A549 (cell line): Measurements from ENCODE around the gene UBN1.

ENCODE experiments used
- BHLHE40 ChIP-seq: IDR thresholded peaks from 2 replicates; pipeline ENCODE4 v1.6.1; 2012; ENCODE audit warnings: low read depth, low read length, inconsistent platforms
- CEBPB ChIP-seq, 2 experiments: fragments of >200 bp in 1 of 2; sonication (Bioruptor Twin) in 1 of 2; formaldehyde crosslinking in 1 of 2; IDR thresholded peaks; 2 replicates each; pipeline ENCODE4 v1.6.1; 2012 to 2016
- CTCF ChIP-seq: fragments of >200 bp; sonication (Bioruptor Twin); formaldehyde crosslinking; IDR thresholded peaks from 3 replicates; pipeline ENCODE4 v1.5.1; 2016
- EP300 ChIP-seq, 2 experiments: fragments of >200 bp; sonication (Bioruptor Twin); formaldehyde crosslinking; IDR thresholded peaks; 2 replicates in 1 of 2; 3 replicates in 1 of 2; pipeline ENCODE4 v1.6.1; 2016 to 2017
- HOXA7 ChIP-seq: fragments of 250-450 bp; sonication (Bioruptor Pico); IDR thresholded peaks from 2 replicates; pipeline ENCODE4 v1.5.0; 2020; ENCODE audit warnings: mild to moderate bottlenecking, moderate library complexity
- JUNB ChIP-seq: fragments of >200 bp; sonication (Bioruptor Twin); formaldehyde crosslinking; IDR thresholded peaks from 2 replicates; pipeline ENCODE4 v1.6.1; 2016
- KDM1A ChIP-seq: fragments of 200-600 bp; sonication (generic); IDR thresholded peaks from 2 replicates; pipeline ENCODE4 v1.6.1; 2016; ENCODE audit warnings: low read depth, mild to moderate bottlenecking
- MAX ChIP-seq: IDR thresholded peaks from 2 replicates; pipeline ENCODE4 v1.6.1; 2012
- MYC ChIP-seq: IDR thresholded peaks from 2 replicates; pipeline ENCODE4 v1.6.1; 2012; ENCODE audit warnings: mild to moderate bottlenecking, inconsistent platforms, low read length, improper control_type of control experiment, borderline replicate concordance
- POLR2A ChIP-seq: IDR thresholded peaks from 2 replicates; pipeline ENCODE4 v1.6.1; 2012; ENCODE audit warnings: mild to moderate bottlenecking, low read length
- RAD21 ChIP-seq, 2 experiments: fragments of >200 bp in 1 of 2; sonication (Bioruptor Twin) in 1 of 2; formaldehyde crosslinking in 1 of 2; IDR thresholded peaks in 1 of 2; conservative IDR thresholded peaks in 1 of 2; 2 replicates in 1 of 2; 3 replicates in 1 of 2; pipeline ENCODE4 v1.6.1; 2012 to 2018; ENCODE audit warnings: inconsistent platforms in 1 of 2
- USF2 ChIP-seq: fragments of 450-650 bp; IDR thresholded peaks from 2 replicates; pipeline ENCODE4 v1.6.1; 2014; ENCODE audit warnings: antibody characterized with exemption
- ZSCAN20 ChIP-seq: fragments of 250-450 bp; sonication (Bioruptor Pico); IDR thresholded peaks from 2 replicates; pipeline ENCODE4 v1.8.0; 2022; ENCODE audit warnings: mild to moderate bottlenecking, moderate library complexity

- TF ChIP-seq POLR2A (no peak), JUNB (no peak), MAX (no peak), KDM1A (no peak), CEBPB (IDR thresholded peaks at IDR 0.05) (no peak), MYC (no peak), EP300 (IDR thresholded peaks at IDR 0.05) (no peak), CTCF (no peak), RAD21 (conservative IDR thresholded peaks at IDR 0.05 in 1 of 2, IDR thresholded peaks at IDR 0.05 in 1 of 2) (no peak), BHLHE40 (no peak), ZSCAN20 (CRISPR knock-in tag) (no peak), USF2 (no peak), HOXA7 (no peak)
These were observed 2.9 kb downstream of the UBN1 start for GRCh38 chr16:4850211-4850610.
